HEK293T (cell line): Measurements from ENCODE around the gene FCRL6.

Experiments used
- CTCF ChIA-PET: fragments of 350-600 bp; formaldehyde crosslinking; extraction: SDS; loops from one replicate; lab custom pipeline; 2021; ENCODE audit warnings: antibody characterized with exemption, inconsistent platforms; lab: Yijun Ruan, JAX
- POLR2A ChIA-PET: fragments of 350-600 bp; formaldehyde crosslinking; extraction: SDS; loops from one replicate; lab custom pipeline; 2020; ENCODE audit warnings: antibody characterized with exemption, inconsistent platforms; lab: Yijun Ruan, JAX
- DNase-seq: peaks from one replicate; pipeline ENCODE4 v3.0.0; 2012; ENCODE audit warnings: mixed read lengths; ENCODE audit errors: extremely low spot score
- ARNT ChIP-seq: fragments of 450-650 bp; IDR thresholded peaks from 2 replicates; pipeline ENCODE4 v1.6.1; 2017; ENCODE audit warnings: mild to moderate bottlenecking
- BHLHE40 ChIP-seq: fragments of 450-650 bp; IDR thresholded peaks from 2 replicates; pipeline ENCODE4 v1.6.1; 2016; ENCODE audit warnings: mild to moderate bottlenecking, moderate library complexity, borderline replicate concordance
- CTBP1 ChIP-seq: fragments of 450-650 bp; IDR thresholded peaks from 2 replicates; pipeline ENCODE4 v1.6.1; 2016; ENCODE audit warnings: borderline replicate concordance
- ELF4 ChIP-seq: fragments of 450-650 bp; IDR thresholded peaks from 2 replicates; pipeline ENCODE4 v1.6.1; 2017; ENCODE audit warnings: antibody characterized with exemption
- FOXA1 ChIP-seq: fragments of 450-650 bp; IDR thresholded peaks from 2 replicates; pipeline ENCODE4 v1.6.1; 2016; ENCODE audit warnings: mild to moderate bottlenecking
- FOXK2 ChIP-seq: fragments of 450-650 bp; IDR thresholded peaks from 2 replicates; pipeline ENCODE4 v1.6.1; 2016; ENCODE audit warnings: mild to moderate bottlenecking
- FOXM1 ChIP-seq: fragments of 450-650 bp; IDR thresholded peaks from 2 replicates; pipeline ENCODE4 v1.6.1; 2017; ENCODE audit warnings: mild to moderate bottlenecking, borderline replicate concordance
- HDGF ChIP-seq: fragments of 450-650 bp; IDR thresholded peaks from 2 replicates; pipeline ENCODE4 v1.6.1; 2017; ENCODE audit warnings: antibody characterized with exemption, borderline replicate concordance
- L3MBTL2 ChIP-seq: fragments of 450-650 bp; conservative IDR thresholded peaks from 2 replicates; pipeline ENCODE4 v1.6.1; 2016; ENCODE audit warnings: mild to moderate bottlenecking
- LEF1 ChIP-seq: fragments of 450-650 bp; IDR thresholded peaks from 2 replicates; pipeline ENCODE4 v1.6.1; 2017; ENCODE audit warnings: mild to moderate bottlenecking, borderline replicate concordance
- NFRKB ChIP-seq: fragments of 450-650 bp; IDR thresholded peaks from 2 replicates; pipeline ENCODE4 v1.6.1; 2016; ENCODE audit warnings: mild to moderate bottlenecking, moderate library complexity
- SP1 ChIP-seq: fragments of 450-650 bp; IDR thresholded peaks from 2 replicates; pipeline ENCODE4 v1.6.1; 2017
- SUZ12 ChIP-seq: fragments of 450-650 bp; IDR thresholded peaks from 2 replicates; pipeline ENCODE4 v1.6.1; 2016; ENCODE audit warnings: mild to moderate bottlenecking
- TARDBP ChIP-seq: fragments of 450-650 bp; IDR thresholded peaks from 2 replicates; pipeline ENCODE4 v1.6.1; 2016
- ZNF384 ChIP-seq: fragments of 450-650 bp; IDR thresholded peaks from 2 replicates; pipeline ENCODE4 v1.6.1; 2016
- TF ChIP-seq, protein P1 (sequence below): fragments of 450-650 bp; IDR thresholded peaks from 2 replicates; pipeline ENCODE4 v1.6.1; 2016

FCRL6 gene

DNA sequence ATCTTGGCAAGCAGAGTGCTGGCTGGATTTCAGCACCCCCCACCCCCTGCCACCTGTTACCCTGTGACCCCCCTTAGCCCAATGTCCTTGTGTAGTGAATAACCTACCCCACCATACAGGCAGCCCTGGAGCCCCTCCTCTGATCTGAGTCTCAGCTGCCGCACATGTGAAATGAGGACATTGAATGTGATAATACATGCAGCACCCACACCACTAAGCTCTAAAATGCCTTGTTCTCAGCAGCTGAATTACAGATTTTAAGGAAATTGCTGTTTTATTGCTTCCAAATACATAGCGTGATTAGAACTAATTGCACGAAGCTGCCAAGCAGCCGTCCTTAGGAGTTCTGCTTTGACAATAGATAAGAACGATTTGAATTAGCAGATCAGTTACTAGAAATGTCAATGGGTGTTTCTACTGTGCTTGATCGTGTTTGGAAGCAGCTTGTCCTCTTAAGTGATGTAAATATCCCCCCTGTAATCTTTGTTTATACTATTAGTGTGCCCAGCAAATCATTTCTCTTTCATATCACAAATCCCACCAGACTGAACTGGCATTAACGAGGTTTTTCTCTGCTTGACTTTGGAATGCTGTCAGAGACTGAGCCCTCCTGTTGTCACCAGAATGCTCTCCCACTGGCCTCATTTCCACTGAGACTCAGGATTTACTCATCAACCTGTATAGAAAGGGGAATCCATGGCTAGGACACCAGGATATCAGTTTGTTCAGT is 29.4 kb downstream of the FCRL6 start:
- no peak for DNase-seq
- POLR2A ChIA-PET, result interaction anchor here (0.8 kb wide), 1 partner anchor 273 kb away, joined by 4 read pairs; no protein-coding TSS in a partner anchor

DNA sequence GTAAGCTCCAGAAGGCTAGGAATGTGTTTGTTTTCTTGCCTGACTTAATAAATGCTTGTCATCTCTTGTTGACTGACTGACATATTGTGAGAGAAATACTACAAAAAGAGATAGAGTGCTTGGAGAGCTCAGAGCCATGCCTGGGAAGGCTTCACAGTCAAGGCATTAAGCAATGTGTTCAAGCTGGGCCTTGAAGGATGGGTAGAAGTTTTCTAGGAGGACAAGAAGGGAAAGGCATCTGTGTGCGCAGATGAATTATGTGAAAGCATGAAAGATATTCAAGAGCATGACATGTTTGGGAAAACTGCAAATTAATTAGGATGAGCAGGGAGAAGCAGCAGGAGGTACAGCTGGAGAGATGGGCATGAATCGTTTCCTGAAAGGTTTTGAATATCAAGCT is 30.1 kb downstream of the FCRL6 start:
- DNase-seq, result no peak
- CTCF ChIA-PET, result no interaction called here
- POLR2A ChIA-PET, result no interaction called here
- TF ChIP-seq, protein P1, sequence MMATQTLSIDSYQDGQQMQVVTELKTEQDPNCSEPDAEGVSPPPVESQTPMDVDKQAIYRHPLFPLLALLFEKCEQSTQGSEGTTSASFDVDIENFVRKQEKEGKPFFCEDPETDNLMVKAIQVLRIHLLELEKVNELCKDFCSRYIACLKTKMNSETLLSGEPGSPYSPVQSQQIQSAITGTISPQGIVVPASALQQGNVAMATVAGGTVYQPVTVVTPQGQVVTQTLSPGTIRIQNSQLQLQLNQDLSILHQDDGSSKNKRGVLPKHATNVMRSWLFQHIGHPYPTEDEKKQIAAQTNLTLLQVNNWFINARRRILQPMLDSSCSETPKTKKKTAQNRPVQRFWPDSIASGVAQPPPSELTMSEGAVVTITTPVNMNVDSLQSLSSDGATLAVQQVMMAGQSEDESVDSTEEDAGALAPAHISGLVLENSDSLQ, result no peak
- no peak for TF ChIP-seq TARDBP

More for the DNA sequence above, 29.4 kb downstream of the FCRL6 start:
- CTCF ChIA-PET, result no interaction called here
- TF ChIP-seq LEF1, result no peak
- TF ChIP-seq ELF4, result no peak

DNA sequence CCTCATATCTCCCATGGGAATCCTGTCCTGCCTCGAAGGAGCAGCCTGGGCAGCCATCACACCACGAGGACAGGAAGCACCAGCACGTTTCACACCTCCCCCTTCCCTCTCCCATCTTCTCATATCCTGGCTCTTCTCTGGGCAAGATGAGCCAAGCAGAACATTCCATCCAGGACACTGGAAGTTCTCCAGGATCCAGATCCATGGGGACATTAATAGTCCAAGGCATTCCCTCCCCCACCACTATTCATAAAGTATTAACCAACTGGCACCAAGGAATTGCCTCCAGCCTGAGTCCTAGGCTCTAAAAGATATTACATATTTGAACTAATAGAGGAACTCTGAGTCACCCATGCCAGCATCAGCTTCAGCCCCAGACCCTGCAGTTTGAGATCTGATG is 33.2 kb downstream of the FCRL6 start:
- CTCF ChIA-PET, result no interaction called here
- no peak for DNase-seq
- POLR2A ChIA-PET, result no interaction called here
- TF ChIP-seq ZNF384, result no peak
- TF ChIP-seq LEF1, result no peak
- TF ChIP-seq CTBP1, result no peak
- no peak for TF ChIP-seq ELF4
- no peak for TF ChIP-seq L3MBTL2
- no peak for TF ChIP-seq FOXK2
- no peak for TF ChIP-seq ARNT
- no peak for TF ChIP-seq FOXM1
- TF ChIP-seq BHLHE40, result no peak
- no peak for TF ChIP-seq FOXA1
- TF ChIP-seq HDGF, result no peak
- TF ChIP-seq NFRKB, result no peak
- no peak for TF ChIP-seq SP1
- TF ChIP-seq, protein P1, result no peak
- TF ChIP-seq TARDBP, result no peak
- TF ChIP-seq SUZ12, result no peak

DNA sequence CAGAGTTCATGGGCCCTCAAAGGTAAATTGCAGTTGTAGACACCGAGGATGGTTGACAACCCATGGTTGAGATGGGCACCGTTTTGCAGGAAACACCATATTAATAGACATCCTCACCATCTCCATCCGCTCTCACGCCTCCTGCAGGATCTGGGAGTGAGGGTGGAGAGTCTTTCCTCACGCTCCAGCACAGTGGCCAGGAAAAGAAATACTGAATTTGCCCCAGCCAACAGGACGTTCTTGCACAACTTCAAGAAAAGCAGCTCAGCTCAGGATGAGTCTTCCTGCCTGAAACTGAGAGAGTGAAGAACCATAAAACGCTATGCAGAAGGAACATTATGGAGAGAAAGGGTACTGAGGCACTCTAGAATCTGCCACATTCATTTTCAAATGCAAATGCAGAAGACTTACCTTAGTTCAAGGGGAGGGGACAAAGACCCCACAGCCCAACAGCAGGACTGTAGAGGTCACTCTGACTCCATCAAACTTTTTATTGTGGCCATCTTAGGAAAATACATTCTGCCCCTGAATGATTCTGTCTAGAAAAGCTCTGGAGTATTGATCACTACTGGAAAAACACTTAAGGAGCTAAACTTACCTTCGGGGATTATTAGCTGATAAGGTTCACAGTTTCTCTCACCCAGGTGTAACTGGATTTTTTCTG is 33.8 kb downstream of the FCRL6 start:
- ChIA-PET CTCF (no interaction called here), POLR2A (no interaction called here)
- no peak for DNase-seq
- no peak for TF ChIP-seq FOXA1
- TF ChIP-seq ZNF384, result no peak

DNA sequence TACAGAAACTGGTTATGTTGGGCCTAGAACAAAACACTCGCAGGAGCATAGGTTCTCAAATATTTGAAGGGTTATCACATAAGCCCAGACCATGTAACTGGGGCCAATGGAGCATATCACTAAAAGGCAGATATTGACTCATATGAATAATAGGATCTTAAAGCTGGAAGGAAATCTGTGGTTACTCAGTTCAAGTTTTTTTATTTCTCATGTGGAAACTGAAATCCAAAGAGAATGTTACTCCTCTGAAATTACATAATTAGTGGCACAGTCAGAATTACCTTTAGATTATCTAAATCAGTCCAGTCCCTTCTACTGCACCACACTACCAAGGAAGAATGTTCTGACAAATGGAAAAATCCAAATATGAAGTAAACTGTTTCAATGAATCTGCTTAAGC is 36.6 kb downstream of the FCRL6 start:
- DNase-seq, result no peak
- TF ChIP-seq HDGF (no peak), NFRKB (no peak), FOXM1 (no peak), SP1 (no peak), FOXK2 (no peak), L3MBTL2 (no peak), ARNT (no peak), CTBP1 (no peak), ZNF384 (no peak), FOXA1 (no peak)
- TF ChIP-seq, protein P1, result no peak
- ChIA-PET POLR2A (no interaction called here), CTCF (no interaction called here)

DNA sequence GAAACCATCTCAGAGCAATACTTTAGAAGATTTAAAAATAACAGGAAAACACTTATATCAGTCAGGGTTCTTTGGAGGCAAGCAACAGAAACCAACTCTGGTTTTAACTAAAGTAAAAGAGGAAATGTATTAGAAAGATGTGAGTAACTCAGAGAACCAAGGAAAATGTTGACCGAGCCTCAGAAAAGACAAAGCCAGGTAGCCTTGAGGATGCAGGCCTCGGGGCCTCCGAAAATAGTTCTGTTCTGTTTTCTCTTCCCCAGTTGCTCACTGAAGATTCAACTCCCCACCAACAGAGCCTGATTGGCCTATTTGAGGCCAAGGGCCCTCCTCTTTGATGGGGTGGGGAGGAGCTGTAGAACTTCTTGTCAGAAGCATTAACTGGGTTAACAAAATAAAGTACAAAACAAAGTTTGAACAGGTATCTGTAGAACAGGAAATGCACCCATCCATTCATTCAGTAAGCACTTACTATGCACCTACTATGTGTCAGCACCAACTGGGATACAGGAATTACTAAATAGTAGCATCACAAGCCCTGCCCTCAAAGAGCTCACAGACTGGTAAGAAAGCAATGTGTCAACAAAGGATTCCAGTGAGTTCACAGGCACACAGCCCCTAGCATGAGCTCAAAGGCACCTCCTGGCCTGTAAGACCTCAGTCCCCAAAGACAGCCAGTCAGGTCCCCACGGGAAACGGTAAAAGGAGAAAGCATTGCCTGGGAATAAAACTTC is 37.1 kb downstream of the FCRL6 start:
- CTCF ChIA-PET, result interaction anchor here (0.9 to 1.2 kb wide), 3 partner anchors 12 to 53 kb away, joined by 3 read pairs; no protein-coding TSS in a partner anchor
- no peak for DNase-seq

DNA sequence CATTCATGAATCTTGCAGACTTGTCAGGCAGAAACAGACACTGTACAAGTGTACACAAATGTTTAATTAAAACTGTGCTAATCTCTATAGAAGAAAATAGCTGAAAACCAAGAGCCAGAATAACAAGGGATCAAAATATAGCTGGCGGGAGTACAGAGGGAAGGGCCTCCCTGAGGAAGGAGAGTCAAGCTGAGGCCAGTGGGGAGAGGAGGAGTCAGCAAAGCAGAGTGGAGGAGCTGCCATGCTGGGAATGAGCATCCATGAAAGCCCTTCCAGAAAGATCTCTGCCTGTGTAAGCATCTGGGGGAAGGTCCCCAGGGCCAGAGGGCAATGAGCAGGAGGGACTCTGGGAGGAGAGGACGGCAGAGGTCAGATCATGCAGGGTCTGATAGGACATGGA is 39.6 kb downstream of the FCRL6 start:
- DNase-seq, result no peak
- ChIA-PET CTCF (interaction anchor here (0.8 to 1.1 kb wide), 2 partner anchors 43 to 166 kb away, joined by 3 read pairs; no protein-coding TSS in a partner anchor), POLR2A (interaction anchor here (0.6 kb wide), 1 partner anchor 13 kb away, joined by 3 read pairs; no protein-coding TSS in a partner anchor)
- TF ChIP-seq TARDBP (no peak), ZNF384 (no peak), ARNT (no peak), FOXA1 (no peak), LEF1 (no peak), HDGF (no peak), FOXM1 (no peak), L3MBTL2 (no peak), CTBP1 (no peak)

More for the DNA sequence above, 37.1 kb downstream of the FCRL6 start:
- POLR2A ChIA-PET, result no interaction called here
- no peak for TF ChIP-seq CTBP1
